Uterus (tissue), 2 donors: Measurements from ENCODE around the gene UBE2H.

Experiments
- CTCF ChIP-seq, 4 experiments: fragments of 200-600 bp in 2 of 4; fragments of 450-650 bp in 2 of 4; sonication (generic) in 2 of 4; IDR thresholded peaks; one replicate each; pipeline ENCODE4 v1.5.1; 2016 to 2019; ENCODE audit warnings: antibody characterized with exemption in 4 of 4, mild to moderate bottlenecking in 2 of 4, moderate library complexity in 1 of 4
- POLR2A ChIP-seq, 2 donors: fragments of 450-650 bp; IDR thresholded peaks; one replicate each; pipeline ENCODE4 v1.6.1; 2016; ENCODE audit warnings: antibody characterized with exemption in 2 of 2, mild to moderate bottlenecking in 1 of 2, moderate library complexity in 1 of 2

GRCh38 chr7:129864042-129864441 is 88.7 kb downstream of the UBE2H start:
- TF ChIP-seq CTCF (IDR thresholded peaks at IDR 0.05) = no peak
- no peak for TF ChIP-seq POLR2A (IDR thresholded peaks at IDR 0.05)
